Astrocyte of the cerebellum (primary cell): ENCODE data around the gene HOXA10.

Experiments used
- DNase-seq: peaks from one replicate; pipeline ENCODE4 v3.0.0-alpha.2; 2011; ENCODE audit warnings: low read depth
- H3K4me3 ChIP-seq: 2 replicates; pipeline ENCODE4 v1.5.1; 2011; ENCODE audit warnings: mild to moderate bottlenecking, low read depth, low read length, moderate library complexity
- CTCF ChIP-seq: IDR thresholded peaks from 2 replicates; pipeline ENCODE4 v1.5.1; 2012; ENCODE audit warnings: low read length, low read depth, moderate library complexity, mild to moderate bottlenecking; ENCODE audit errors: missing control alignments
- in situ Hi-C: cut with HindIII; loops from 2 replicates; pipeline ENCODE4 v1.10.0; 2017; ENCODE audit warnings: low sequenced_read_pairs

Gene HOXA10

GRCh38 chr7:27183682-27184336 lies 9.7 kb upstream of the HOXA10 start:
- in situ Hi-C loops = no loop called here
- no peak overlapping the region for H3K4me3 ChIP-seq
- no peak for DNase-seq
- TF ChIP-seq CTCF = no peak

GRCh38 chr7:27182861-27183681 lies 9.0 kb upstream of the HOXA10 start:
- in situ Hi-C loops = no loop called here
- no peak for DNase-seq

DNA sequence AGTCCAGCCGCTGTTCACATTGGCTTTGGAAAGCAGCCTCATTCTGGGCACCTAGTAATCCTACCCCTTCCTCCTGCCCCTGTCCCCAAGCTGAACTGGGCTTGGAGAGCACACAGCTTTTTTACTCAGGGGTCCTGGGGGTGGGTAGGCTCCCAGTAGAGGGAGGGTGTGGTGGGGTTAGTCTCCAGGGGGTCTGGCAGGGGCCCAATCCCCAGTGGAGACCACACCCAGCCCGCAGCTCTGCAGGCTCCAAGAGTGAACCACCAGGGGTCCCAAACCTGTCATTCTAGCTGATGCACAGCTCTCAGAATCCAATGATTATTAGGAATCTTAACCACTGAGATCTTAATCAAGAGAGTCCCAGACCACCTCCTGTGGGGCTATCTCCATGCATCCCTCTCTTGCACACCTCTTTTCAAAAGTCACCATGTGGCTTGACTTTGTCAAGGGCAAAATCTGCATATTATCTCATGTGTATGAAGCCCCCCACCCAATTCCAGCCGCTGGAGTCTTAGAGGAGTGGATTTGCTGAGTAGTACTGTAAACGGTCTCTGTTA lies 8.2 kb upstream of the HOXA10 start:
- in situ Hi-C loops = no loop called here
- DNase-seq = no peak
- H3K4me3 ChIP-seq = no peak overlapping the region
- no peak for TF ChIP-seq CTCF

More at GRCh38 chr7:27182861-27183681, 9.0 kb upstream of the HOXA10 start:
- H3K4me3 ChIP-seq = no peak overlapping the region
- TF ChIP-seq CTCF = no peak

DNA sequence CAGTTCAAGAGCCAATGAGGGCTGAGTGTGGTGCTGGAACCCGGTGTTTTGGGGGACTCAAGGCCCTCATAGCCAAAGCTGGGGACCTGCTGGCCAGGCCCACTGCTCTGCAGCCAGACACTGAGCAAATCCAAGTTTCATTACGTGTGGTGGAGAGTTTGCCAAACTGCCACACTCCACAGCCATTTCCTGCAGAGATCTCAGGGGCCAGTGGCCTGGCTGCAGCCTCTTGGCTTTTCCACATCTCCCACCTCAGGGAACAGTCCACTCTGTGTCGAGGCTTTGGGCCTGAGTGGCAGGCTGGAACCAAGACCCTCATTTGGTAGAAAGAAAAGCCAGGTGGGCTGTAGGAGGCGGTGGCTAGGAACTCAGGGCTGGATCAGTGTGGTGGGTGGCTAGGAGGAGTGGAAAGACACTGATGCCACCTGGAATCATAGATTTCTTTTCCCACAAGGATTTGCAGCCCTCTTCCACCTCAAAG lies 7.7 kb upstream of the HOXA10 start:
- no peak for DNase-seq
- in situ Hi-C loops = no loop called here
- no peak overlapping the region for H3K4me3 ChIP-seq
- no peak for TF ChIP-seq CTCF

GRCh38 chr7:27180431-27181420 lies 6.6 kb upstream of the HOXA10 start:
- in situ Hi-C loops = no loop called here
- TF ChIP-seq CTCF = no peak
- no peak for DNase-seq
- no peak overlapping the region for H3K4me3 ChIP-seq
